WTC11 (cell line): Measurements from ENCODE around the gene POLK. TPM values are rescaled to one million over a fixed set of nuclear protein-coding genes. Genes with fewer than 3 reads are reported as not detected.

Experiments
- ATF1 ChIP-seq: sonication (generic); formaldehyde crosslinking; IDR thresholded peaks from 2 replicates; pipeline ENCODE4 v1.8.1; 2023; ENCODE audit warnings: mild to moderate bottlenecking, moderate library complexity, missing genetic modification reagents
- ATF6 ChIP-seq: sonication (generic); formaldehyde crosslinking; IDR thresholded peaks from 2 replicates; pipeline ENCODE4 v1.8.1; 2023; ENCODE audit warnings: mild to moderate bottlenecking, missing genetic modification reagents
- CDX4 ChIP-seq: fragments of 250-450 bp; sonication (Bioruptor Pico); IDR thresholded peaks from 2 replicates; pipeline ENCODE4 v1.9.0; 2021; ENCODE audit warnings: moderate library complexity, mild to moderate bottlenecking, inconsistent platforms, borderline replicate concordance
- CREB1 ChIP-seq: sonication (generic); formaldehyde crosslinking; IDR thresholded peaks from 2 replicates; pipeline ENCODE4 v1.8.0; 2023; ENCODE audit warnings: mild to moderate bottlenecking, missing genetic modification reagents
- CTCF ChIP-seq: fragments of 200-600 bp; IDR thresholded peaks from 2 replicates; pipeline ENCODE4 v1.8.0; 2022; ENCODE audit warnings: antibody characterized with exemption
- E2F4 ChIP-seq: sonication (generic); formaldehyde crosslinking; IDR thresholded peaks from 2 replicates; pipeline ENCODE4 v1.8.1; 2022; ENCODE audit warnings: low read depth, mild to moderate bottlenecking, moderate library complexity, missing genetic modification reagents, borderline replicate concordance
- E2F5 ChIP-seq: sonication (generic); formaldehyde crosslinking; IDR thresholded peaks from 2 replicates; pipeline ENCODE4 v1.8.1; 2022; ENCODE audit warnings: mild to moderate bottlenecking, moderate library complexity, missing genetic modification reagents
- EMX1 ChIP-seq: fragments of 250-450 bp; sonication (Bioruptor Pico); IDR thresholded peaks from 2 replicates; pipeline ENCODE4 v1.8.0; 2021; ENCODE audit warnings: mild to moderate bottlenecking
- ESRRA ChIP-seq: sonication (generic); formaldehyde crosslinking; IDR thresholded peaks from 2 replicates; pipeline ENCODE4 v1.8.1; 2022; ENCODE audit warnings: mild to moderate bottlenecking, missing genetic modification reagents, borderline replicate concordance
- FOXK1 ChIP-seq: sonication (generic); formaldehyde crosslinking; IDR thresholded peaks from 2 replicates; pipeline ENCODE4 v1.8.0; 2022; ENCODE audit warnings: mild to moderate bottlenecking, moderate library complexity, missing genetic modification reagents
- FOXP1 ChIP-seq: sonication (generic); formaldehyde crosslinking; IDR thresholded peaks from 2 replicates; pipeline ENCODE4 v1.8.0; 2022; ENCODE audit warnings: missing genetic modification reagents, mild to moderate bottlenecking, moderate library complexity, borderline replicate concordance
- GABPB1 ChIP-seq: sonication (generic); formaldehyde crosslinking; IDR thresholded peaks from 2 replicates; pipeline ENCODE4 v1.8.1; 2023; ENCODE audit warnings: mild to moderate bottlenecking, missing genetic modification reagents
- HMGA2 ChIP-seq: fragments of 250-450 bp; sonication (Bioruptor Pico); IDR thresholded peaks from 2 replicates; pipeline ENCODE4 v1.4.0; 2021; ENCODE audit warnings: mild to moderate bottlenecking, moderate library complexity
- MAX ChIP-seq: sonication (generic); formaldehyde crosslinking; IDR thresholded peaks from 2 replicates; pipeline ENCODE4 v1.8.0; 2022; ENCODE audit warnings: mild to moderate bottlenecking, missing genetic modification reagents
- MXD4 ChIP-seq: fragments of 250-450 bp; sonication (Bioruptor Pico); IDR thresholded peaks from 2 replicates; pipeline ENCODE4 v1.8.0; 2021; ENCODE audit warnings: mild to moderate bottlenecking, moderate library complexity, borderline replicate concordance
- NFATC4 ChIP-seq: fragments of 250-450 bp; sonication (Bioruptor Pico); IDR thresholded peaks from 2 replicates; pipeline ENCODE4 v1.9.0; 2021; ENCODE audit warnings: mild to moderate bottlenecking
- NFE2L1 ChIP-seq: sonication (generic); formaldehyde crosslinking; IDR thresholded peaks from 2 replicates; pipeline ENCODE4 v1.8.1; 2023; ENCODE audit warnings: missing genetic modification reagents
- PRDM15 ChIP-seq: sonication (generic); formaldehyde crosslinking; IDR thresholded peaks from 2 replicates; pipeline ENCODE4 v1.8.0; 2022; ENCODE audit warnings: missing genetic modification reagents
- RELA ChIP-seq: sonication (generic); formaldehyde crosslinking; IDR thresholded peaks from 2 replicates; pipeline ENCODE4 v1.8.1; 2022; ENCODE audit warnings: missing genetic modification reagents, mild to moderate bottlenecking, borderline replicate concordance
- SMAD3 ChIP-seq: sonication (generic); formaldehyde crosslinking; IDR thresholded peaks from 2 replicates; pipeline ENCODE4 v1.8.0; 2022; ENCODE audit warnings: missing genetic modification reagents, mild to moderate bottlenecking, borderline replicate concordance
- SMAD4 ChIP-seq: sonication (generic); formaldehyde crosslinking; IDR thresholded peaks from 2 replicates; pipeline ENCODE4 v1.8.0; 2022; ENCODE audit warnings: mild to moderate bottlenecking, missing genetic modification reagents
- TP53 ChIP-seq: sonication (generic); formaldehyde crosslinking; IDR thresholded peaks from 2 replicates; pipeline ENCODE4 v1.8.1; 2023; ENCODE audit warnings: mild to moderate bottlenecking, missing genetic modification reagents
- USF2 ChIP-seq: sonication (generic); formaldehyde crosslinking; IDR thresholded peaks from 2 replicates; pipeline ENCODE4 v1.8.1; 2023; ENCODE audit warnings: mild to moderate bottlenecking, missing genetic modification reagents, moderate library complexity
- ZBTB43 ChIP-seq: sonication (generic); formaldehyde crosslinking; IDR thresholded peaks from 2 replicates; pipeline ENCODE4 v1.8.1; 2023; ENCODE audit warnings: mild to moderate bottlenecking, missing genetic modification reagents
- ZNF232 ChIP-seq: sonication (generic); formaldehyde crosslinking; IDR thresholded peaks from 2 replicates; pipeline ENCODE4 v1.8.0; 2022; ENCODE audit warnings: mild to moderate bottlenecking, missing genetic modification reagents
- ZNF263 ChIP-seq: sonication (generic); formaldehyde crosslinking; IDR thresholded peaks from 2 replicates; pipeline ENCODE4 v1.8.1; 2022; ENCODE audit warnings: low read depth, mild to moderate bottlenecking, moderate library complexity, missing genetic modification reagents
- ZNF423 ChIP-seq: fragments of 250-450 bp; sonication (Bioruptor Pico); IDR thresholded peaks from 2 replicates; pipeline ENCODE4 v2.1.2; 2022; ENCODE audit warnings: mild to moderate bottlenecking, moderate library complexity
- ZNF671 ChIP-seq: fragments of 250-450 bp; sonication (Bioruptor Pico); IDR thresholded peaks from 2 replicates; pipeline ENCODE4 v1.8.0; 2021; ENCODE audit warnings: mild to moderate bottlenecking
- total RNA-seq: library from RNA; stranded (reverse); gene quantifications from 3 replicates; pipeline ENCODE4 v1.2.3, GENCODE V29; 2021

The POLK gene
- total RNA-seq, 1 experiment from 2014 or later, result 7.1 TPM

GRCh38 chr5:75510836-75511434, 756 bp upstream of the POLK start (continued):
- TF ChIP-seq ATF6 (CRISPR knock-in tag), result no peak
- peak; percentile 74 for TF ChIP-seq MAX (CRISPR knock-in tag)
- TF ChIP-seq E2F5, result peak; percentile 67
- no peak for TF ChIP-seq NFE2L1 (CRISPR knock-in tag)
- no peak for TF ChIP-seq FOXP1 (CRISPR knock-in tag)
- TF ChIP-seq ESRRA (CRISPR knock-in tag), result no peak
- TF ChIP-seq TP53 (CRISPR knock-in tag), result 0 out of 2 replicates have a peak, but pooled peaks have one; percentile 79
- TF ChIP-seq PRDM15 (CRISPR knock-in tag), result no peak
- no peak for TF ChIP-seq ZNF671 (CRISPR knock-in tag)
- TF ChIP-seq HMGA2 (CRISPR knock-in tag), result no peak
- no peak for TF ChIP-seq NFATC4 (CRISPR knock-in tag)
- no peak for TF ChIP-seq SMAD3 (CRISPR knock-in tag)
- no peak for TF ChIP-seq SMAD4 (CRISPR knock-in tag)
- no peak for TF ChIP-seq MXD4 (CRISPR knock-in tag)
- TF ChIP-seq ZNF423 (CRISPR knock-in tag), result peak; percentile 56; the same call in 1 of the 2 replicates
- no peak for TF ChIP-seq RELA
- no peak for TF ChIP-seq EMX1 (CRISPR knock-in tag)
- TF ChIP-seq FOXK1 (CRISPR knock-in tag), result no peak
- peak; percentile 42; the same call in 1 of the 2 replicates for TF ChIP-seq ATF1 (CRISPR knock-in tag)
- TF ChIP-seq GABPB1 (CRISPR knock-in tag), result no peak
- peak; percentile 45; the same call in 1 of the 2 replicates for TF ChIP-seq ZBTB43
- 0 out of 2 replicates have a peak, but pooled peaks have one; percentile 28 for TF ChIP-seq E2F4 (CRISPR knock-in tag)
- TF ChIP-seq USF2 (CRISPR knock-in tag), result no peak
- TF ChIP-seq CDX4, result no peak
- peak; percentile 19; the same call in 1 of the 2 replicates for TF ChIP-seq ZNF232 (CRISPR knock-in tag)
- no peak for TF ChIP-seq CTCF
- 0 out of 2 replicates have a peak, but pooled peaks have one; percentile 36 for TF ChIP-seq ZNF263 (CRISPR knock-in tag)
- TF ChIP-seq CREB1, result no peak
